Measurements from ENCODE around the gene SLC4A9. TPM values are rescaled to one million over a fixed set of nuclear protein-coding genes. Genes with fewer than 3 reads are reported as not detected.

The SLC4A9 gene
- 0.07 TPM in 1 of 2 replicates, not detected in the other for total RNA-seq
- 0.53 and 1.1 TPM in 2 replicates for polyA plus RNA-seq

GRCh38 chr5:140360101-140360500 is at the start of gene SLC4A9:
Gene SLC4A9, plus strand, starts transcription at chr5:140360194. Its CDS starts 43 bp downstream, at chr5:140360237.
- Histone ChIP-seq H3K79me2 (no peaks in the 10 kb centered on the region), H3K4me2 (no peak within 1 kb of the TSS), H3K4me3 (no peak within 1 kb of the TSS), H3K27me3 (no peaks in the 10 kb centered on the region), H3K9me2 (replicated peaks; ENCODE audit: insufficient read depth) (no peaks in the 10 kb centered on the region), H3K9me3 (ENCODE audit: low read depth) (no peaks in the 10 kb centered on the region), H2AFZ (no peak within 1 kb of the TSS), H4K20me1 (ENCODE audit: insufficient read depth, poor library complexity, severe bottlenecking) (no peaks in the 10 kb centered on the region), H3K4me1 (ENCODE audit: insufficient read depth) (no peaks in the 10 kb centered on the region), H3K27ac (no peak within 1 kb of the TSS), H3K36me3 (replicated peaks; ENCODE audit: insufficient read depth, low read depth) (no peaks in the 10 kb centered on the region)
- WGBS (ENCODE audit: low lambda C conversion rate, missing lambda C conversion rate) = 88% methylated on average over 2 of the region's 2 CpGs
- TF ChIP-seq EZH2phosphoT487 (IDR thresholded peaks at IDR 0.05; ENCODE audit: low read depth, severe bottlenecking, unreplicated experiment) (no peak), CTCF (IDR thresholded peaks at IDR 0.05; ENCODE audit: poor library complexity) (no peak), EZH2 (IDR thresholded peaks at IDR 0.05; ENCODE audit: borderline replicate concordance) (no peak)
- DNase-seq (ENCODE audit: low spot score) = no peak

GRCh38 chr5:140310434-140310833 is 49.6 kb upstream of the SLC4A9 start:
- TF ChIP-seq EZH2phosphoT487 (IDR thresholded peaks at IDR 0.05; ENCODE audit: low read depth, severe bottlenecking, unreplicated experiment) = no peak
- no peak for TF ChIP-seq CTCF (IDR thresholded peaks at IDR 0.05; ENCODE audit: poor library complexity)
- TF ChIP-seq EZH2 (IDR thresholded peaks at IDR 0.05; ENCODE audit: borderline replicate concordance) = no peak
- no peaks in the 10 kb centered on the region for H3K4me1 ChIP-seq (ENCODE audit: insufficient read depth)
- H4K20me1 ChIP-seq (ENCODE audit: insufficient read depth, poor library complexity, severe bottlenecking) = no peaks in the 10 kb centered on the region
- no peaks in the 10 kb centered on the region for H3K9me2 ChIP-seq (replicated peaks; ENCODE audit: insufficient read depth)
- no peaks in the 10 kb centered on the region for H3K9me3 ChIP-seq (ENCODE audit: low read depth)
- H3K79me2 ChIP-seq = no peaks in the 10 kb centered on the region
- no peak for DNase-seq (ENCODE audit: low spot score)
- 75% methylated on average over 2 of the region's 2 CpGs for WGBS (ENCODE audit: low lambda C conversion rate, missing lambda C conversion rate)
- no peaks in the 10 kb centered on the region for H3K36me3 ChIP-seq (replicated peaks; ENCODE audit: insufficient read depth, low read depth)
- no peak overlapping the region for H3K4me3 ChIP-seq
- peak overlapping the region; percentile 78 for H3K27ac ChIP-seq
- H2AFZ ChIP-seq = no peak overlapping the region
- H3K27me3 ChIP-seq = no peaks in the 10 kb centered on the region
- H3K4me2 ChIP-seq = no peak overlapping the region

- Histone ChIP-seq H3K9me3 (ENCODE audit: low read depth) (no peaks in the 10 kb centered on the region), H3K27me3 (no peaks in the 10 kb centered on the region), H3K4me1 (ENCODE audit: insufficient read depth) (no peaks in the 10 kb centered on the region), H3K4me2 (no peak overlapping the region), H3K36me3 (replicated peaks; ENCODE audit: insufficient read depth, low read depth) (no peaks in the 10 kb centered on the region), H4K20me1 (ENCODE audit: insufficient read depth, poor library complexity, severe bottlenecking) (no peaks in the 10 kb centered on the region), H3K4me3 (no peak overlapping the region), H3K79me2 (no peaks in the 10 kb centered on the region), H2AFZ (no peak overlapping the region), H3K9me2 (replicated peaks; ENCODE audit: insufficient read depth) (no peaks in the 10 kb centered on the region), H3K27ac (peak overlapping the region; percentile 78)
- no peak for TF ChIP-seq EZH2 (IDR thresholded peaks at IDR 0.05; ENCODE audit: borderline replicate concordance)
- WGBS (ENCODE audit: low lambda C conversion rate, missing lambda C conversion rate) = 80% methylated on average over 5 of the region's 5 CpGs
- peak; percentile 78 for DNase-seq (ENCODE audit: low spot score)
Measured at GRCh38 chr5:140311011-140311467, 49.0 kb upstream of the SLC4A9 start.

GRCh38 chr5:140312067-140312790 is 47.8 kb upstream of the SLC4A9 start:
- Histone ChIP-seq H3K9me2 (replicated peaks; ENCODE audit: insufficient read depth) (no peaks in the 10 kb centered on the region), H3K9me3 (ENCODE audit: low read depth) (no peaks in the 10 kb centered on the region), H2AFZ (no peak overlapping the region), H3K27me3 (no peaks in the 10 kb centered on the region), H3K79me2 (no peaks in the 10 kb centered on the region), H3K36me3 (replicated peaks; ENCODE audit: insufficient read depth, low read depth) (no peaks in the 10 kb centered on the region), H3K4me2 (no peak overlapping the region), H4K20me1 (ENCODE audit: insufficient read depth, poor library complexity, severe bottlenecking) (no peaks in the 10 kb centered on the region), H3K27ac (no peak overlapping the region), H3K4me3 (no peak overlapping the region), H3K4me1 (ENCODE audit: insufficient read depth) (no peaks in the 10 kb centered on the region)
- 44% methylated on average over 4 of the region's 4 CpGs for WGBS (ENCODE audit: low lambda C conversion rate, missing lambda C conversion rate)
- TF ChIP-seq EZH2 (IDR thresholded peaks at IDR 0.05; ENCODE audit: borderline replicate concordance) = no peak
- DNase-seq (ENCODE audit: low spot score) = no peak

Data from hepatocyte (in vitro differentiated cells).